DND-41 (cell line): ENCODE results near the gene DIAPH1.

Source experiments
- ATAC-seq: fragments of 200-7000 bp; cut with Tn5 transposase; 3 replicates; pipeline ENCODE4 v1.9.1; 2021; ENCODE audit warnings: low read depth; ENCODE audit not compliant: insufficient read depth
- DNase-seq: peaks from one replicate; pipeline ENCODE4 v3.0.0-alpha.2; 2020
- H2AFZ ChIP-seq: 2 replicates; pipeline ENCODE4 v1.6.0; 2012; ENCODE audit warnings: low read depth, low read length
- H3K27ac ChIP-seq: 2 replicates; pipeline ENCODE4 v1.5.1; 2012; ENCODE audit warnings: low read length, inconsistent platforms
- H3K27me3 ChIP-seq: fragments of 200-600 bp; sonication (generic); 2 replicates; pipeline ENCODE4 v1.6.0; 2012; ENCODE audit warnings: low read length, mild to moderate bottlenecking, inconsistent platforms; ENCODE audit not compliant: insufficient read depth, poor library complexity
- H3K36me3 ChIP-seq: 2 replicates; pipeline ENCODE4 v1.5.1; 2012; ENCODE audit warnings: low read length, inconsistent platforms; ENCODE audit not compliant: insufficient read depth
- H3K4me1 ChIP-seq: 2 replicates; pipeline ENCODE4 v1.5.1; 2012; ENCODE audit warnings: mild to moderate bottlenecking, low read length; ENCODE audit not compliant: insufficient read depth
- H3K4me2 ChIP-seq: 2 replicates; pipeline ENCODE4 v1.6.0; 2012; ENCODE audit warnings: mild to moderate bottlenecking, moderate library complexity, low read length, inconsistent platforms; ENCODE audit not compliant: insufficient read depth
- H3K4me3 ChIP-seq, 2 experiments: fragments of 200-600 bp in 1 of 2; shearing (Covaris generic) in 1 of 2; 2 replicates each; pipeline ENCODE4 v1.5.1; 2012 to 2016; ENCODE audit warnings: inconsistent platforms in 2 of 2, low read length in 2 of 2, mild to moderate bottlenecking in 2 of 2, low read depth in 1 of 2, moderate library complexity in 1 of 2
- H3K79me2 ChIP-seq: 2 replicates; pipeline ENCODE4 v1.6.0; 2012; ENCODE audit warnings: low read length, inconsistent platforms; ENCODE audit not compliant: insufficient read depth
- H3K9ac ChIP-seq: 2 replicates; pipeline ENCODE4 v1.6.0; 2012; ENCODE audit warnings: low read depth, mild to moderate bottlenecking, inconsistent platforms, low read length, moderate library complexity
- H3K9me3 ChIP-seq: 2 replicates; pipeline ENCODE4 v1.5.1; 2012; ENCODE audit warnings: low read length, moderate library complexity, mild to moderate bottlenecking, inconsistent platforms; ENCODE audit not compliant: insufficient read depth, severe bottlenecking
- H4K20me1 ChIP-seq: 2 replicates; pipeline ENCODE4 v1.6.0; 2012; ENCODE audit warnings: low read length; ENCODE audit not compliant: insufficient read depth
- CTCF ChIP-seq: IDR thresholded peaks from 2 replicates; pipeline ENCODE4 v1.5.1; 2012; ENCODE audit warnings: borderline replicate concordance, low read length, moderate library complexity, mild to moderate bottlenecking; ENCODE audit not compliant: poor library complexity, severe bottlenecking; ENCODE audit errors: extremely low read depth
- EZH2 ChIP-seq: IDR thresholded peaks from 3 replicates; pipeline ENCODE4 v1.6.1; 2012; ENCODE audit warnings: borderline replicate concordance, low read depth, mild to moderate bottlenecking, moderate library complexity, low read length, inconsistent platforms; ENCODE audit not compliant: severe bottlenecking

The DIAPH1 gene

DNA sequence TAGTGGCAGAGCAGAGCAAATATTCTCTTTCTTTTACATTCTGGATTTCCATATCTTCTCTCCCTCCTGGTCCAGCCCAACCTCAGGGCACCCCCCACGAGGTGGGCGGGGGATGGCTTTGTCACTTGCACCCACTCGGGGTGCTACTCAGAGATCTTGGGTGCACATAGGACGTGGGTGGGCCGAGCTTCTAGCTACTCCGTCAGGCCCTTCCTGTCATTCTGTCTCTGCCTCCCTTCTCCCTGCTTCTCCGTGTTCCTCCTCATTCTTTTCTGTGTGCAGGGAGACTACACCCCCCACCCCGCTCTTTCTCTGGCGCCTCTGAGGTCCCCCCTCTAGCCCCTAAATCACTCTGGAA lies 110.4 kb downstream of the DIAPH1 start:
- H3K4me2 ChIP-seq = no peak overlapping the region
- peaks cover 10% of the 10 kb centered on the region for H3K36me3 ChIP-seq
- H2AFZ ChIP-seq = no peak overlapping the region
- TF ChIP-seq CTCF = no peak
- TF ChIP-seq EZH2 = no peak
- H3K4me3 ChIP-seq = no peak overlapping the region
- no peak overlapping the region for H3K27ac ChIP-seq
- no peaks in the 10 kb centered on the region for H3K27me3 ChIP-seq
- DNase-seq = no peak
- H3K9ac ChIP-seq = no peak overlapping the region
- no peaks in the 10 kb centered on the region for H4K20me1 ChIP-seq
- no peak for ATAC-seq
- H3K4me1 ChIP-seq = no peaks in the 10 kb centered on the region
- no peaks in the 10 kb centered on the region for H3K79me2 ChIP-seq
- no peaks in the 10 kb centered on the region for H3K9me3 ChIP-seq

- Histone ChIP-seq H3K36me3 (peaks cover 3% of the 10 kb centered on the region; the same call in 1 of the 2 replicates), H3K4me3 (no peak overlapping the region), H3K9me3 (no peaks in the 10 kb centered on the region), H3K4me1 (no peaks in the 10 kb centered on the region), H3K79me2 (no peaks in the 10 kb centered on the region), H3K4me2 (no peak overlapping the region), H4K20me1 (no peaks in the 10 kb centered on the region), H3K27me3 (no peaks in the 10 kb centered on the region), H3K27ac (no peak overlapping the region), H3K9ac (no peak overlapping the region), H2AFZ (no peak overlapping the region)
- TF ChIP-seq EZH2 = no peak
- TF ChIP-seq CTCF = no peak
- ATAC-seq (no peak), DNase-seq (no peak)
These were observed 111.3 kb downstream of the DIAPH1 start for GRCh38 chr5:141507387-141508091.

DNA sequence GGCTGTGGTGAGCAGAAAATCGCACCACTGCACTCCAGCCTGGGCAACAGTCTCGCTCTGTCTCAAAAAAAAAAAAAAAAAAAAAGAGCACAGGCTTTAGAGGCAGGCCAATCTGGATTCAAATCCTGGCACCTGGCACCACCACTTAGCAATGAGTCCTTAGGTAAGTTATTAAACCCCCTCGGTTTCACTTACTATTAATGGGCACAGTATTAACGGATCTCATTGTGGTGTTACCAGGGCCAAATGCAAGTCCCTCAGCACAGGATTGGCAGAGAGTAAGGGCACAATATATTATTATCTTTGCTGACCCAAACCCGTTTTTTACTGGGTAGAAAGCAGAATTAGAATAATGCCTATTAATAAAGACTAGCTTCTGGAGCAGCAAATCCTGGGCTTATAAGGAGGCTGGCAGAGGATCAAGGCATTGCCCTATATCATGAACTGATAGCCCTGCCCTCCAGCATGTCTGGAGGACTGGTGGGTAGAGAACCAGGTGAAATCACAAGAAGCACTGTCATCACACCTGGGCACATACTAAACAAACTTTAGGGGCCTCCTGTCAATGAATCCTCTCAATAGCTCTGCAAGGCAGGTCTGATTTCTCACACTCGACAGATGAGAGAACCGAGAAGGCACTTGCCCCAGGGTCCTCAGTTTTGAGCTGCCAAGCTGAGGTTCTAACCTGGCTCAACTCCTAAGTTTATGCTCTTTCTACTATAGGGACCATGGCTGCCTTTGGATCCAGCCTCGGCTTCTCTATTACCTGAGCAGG lies 112.2 kb downstream of the DIAPH1 start:
- Histone ChIP-seq H3K27ac (no peak overlapping the region), H3K27me3 (no peaks in the 10 kb centered on the region), H3K9me3 (no peaks in the 10 kb centered on the region), H3K79me2 (no peaks in the 10 kb centered on the region), H3K36me3 (no peaks in the 10 kb centered on the region), H4K20me1 (no peaks in the 10 kb centered on the region), H2AFZ (no peak overlapping the region), H3K9ac (no peak overlapping the region), H3K4me1 (no peaks in the 10 kb centered on the region), H3K4me3 (no peak overlapping the region), H3K4me2 (no peak overlapping the region)
- TF ChIP-seq CTCF (no peak), EZH2 (no peak)
- no peak for ATAC-seq
- no peak for DNase-seq
